ENCODE measurements around the gene CDC42SE2. TPM values are rescaled to one million over a fixed set of nuclear protein-coding genes. Genes with fewer than 3 reads are reported as not detected.
"Not testable (repeated sequence)": the region's sequence is repeated elsewhere in the genome, so short reads cannot be mapped to it uniquely, and the experiment has no call there.

CDC42SE2 gene
- total RNA-seq, 2 experiments from 2014 or later = 163 to 166 TPM

GRCh38 chr5:131303537-131303936 lies 39.7 kb downstream of the CDC42SE2 start:
- ChIA-PET POLR2A (interaction anchor here (1.0 to 1.4 kb wide), 2 partner anchors 13 to 18 kb away, joined by 3 read pairs; no protein-coding TSS in a partner anchor), CTCF (no interaction called here)
- Mint-ChIP-seq H3K4me3 (no peak overlapping the region), H3K27ac (no peak overlapping the region), H3K9me3 (peaks cover 7% of the 10 kb centered on the region), H3K27me3 (no peaks in the 10 kb centered on the region), H3K36me3 (ENCODE audit: low read depth) (peaks cover 70% of the 10 kb centered on the region), H3K4me1 (peaks cover 61% of the 10 kb centered on the region)
- DNase-seq = no peak

DNA sequence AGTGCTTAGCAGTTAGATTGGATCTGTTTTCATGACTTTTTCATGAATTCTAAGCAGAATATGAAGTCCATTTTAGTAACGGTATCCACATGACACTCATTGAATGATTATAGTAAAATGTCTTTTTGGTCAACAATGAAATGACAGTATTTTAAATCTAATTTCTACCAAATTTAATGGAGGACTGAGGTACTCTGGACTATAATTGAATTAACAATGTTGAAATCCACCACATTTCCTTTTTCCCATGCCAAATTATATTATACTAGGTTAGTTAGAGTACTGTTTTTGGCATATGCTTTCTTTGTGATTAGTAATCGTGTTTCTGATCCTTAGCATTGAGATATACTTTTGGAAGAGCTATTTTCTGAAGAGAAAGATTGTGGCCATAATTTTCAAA lies 40.6 kb downstream of the CDC42SE2 start:
- CTCF ChIA-PET = interaction anchor here (1.6 kb wide), 1 partner anchor 8 kb away, joined by 3 read pairs; no protein-coding TSS in a partner anchor
- no peak overlapping the region for H3K27ac Mint-ChIP-seq

GRCh38 chr5:131305138-131305689 lies 41.4 kb downstream of the CDC42SE2 start:
- CTCF ChIA-PET = interaction anchor here (0.6 to 1.6 kb wide), 2 partner anchors 9 to 58 kb away, joined by 3 read pairs; no protein-coding TSS in a partner anchor
- Mint-ChIP-seq H3K9me3 (peaks cover 7% of the 10 kb centered on the region), H3K27ac (no peak overlapping the region), H3K27me3 (no peaks in the 10 kb centered on the region), H3K4me1 (peaks cover 47% of the 10 kb centered on the region), H3K4me3 (no peak overlapping the region), H3K36me3 (ENCODE audit: low read depth) (peaks cover 54% of the 10 kb centered on the region)
- POLR2A ChIA-PET = interaction anchor here (0.9 to 1.2 kb wide), 4 partner anchors 9 to 140 kb away, joined by 3 to 4 read pairs (median 3); no protein-coding TSS in a partner anchor
- no peak for DNase-seq

More for the DNA sequence above, 40.6 kb downstream of the CDC42SE2 start:
- Mint-ChIP-seq H3K4me3 (no peak overlapping the region), H3K9me3 (peaks cover 7% of the 10 kb centered on the region), H3K36me3 (ENCODE audit: low read depth) (peaks cover 61% of the 10 kb centered on the region), H3K27me3 (no peaks in the 10 kb centered on the region), H3K4me1 (peaks cover 52% of the 10 kb centered on the region)
- no peak for DNase-seq
- POLR2A ChIA-PET = interaction anchor here (0.9 to 1.2 kb wide), 4 partner anchors 8 to 139 kb away, joined by 3 to 4 read pairs (median 3); no protein-coding TSS in a partner anchor

DNA sequence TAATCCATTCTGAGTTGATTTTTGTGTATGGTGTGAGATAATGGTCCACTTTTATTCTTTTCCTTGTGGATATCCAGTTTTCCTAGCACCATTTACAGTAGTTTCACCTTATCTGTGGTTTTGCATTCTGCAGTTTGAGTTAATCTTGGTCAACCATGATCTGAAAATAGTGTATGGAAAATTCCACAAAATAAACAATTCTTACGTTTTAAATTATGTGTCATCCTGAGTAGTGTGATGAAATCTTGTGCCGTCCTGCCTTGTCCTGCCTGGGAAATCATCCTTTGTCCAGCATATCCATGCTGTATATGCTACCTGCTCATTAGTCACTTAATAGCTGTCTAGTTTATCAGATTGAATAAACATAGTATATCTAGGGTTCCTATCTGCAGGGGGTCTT lies 42.1 kb downstream of the CDC42SE2 start:
- ChIA-PET POLR2A (interaction anchor here (1.0 kb wide), 1 partner anchor 18 kb away, joined by 3 read pairs; no protein-coding TSS in a partner anchor), CTCF (interaction anchor here (0.6 to 1.6 kb wide), 2 partner anchors 10 to 57 kb away, joined by 3 read pairs; no protein-coding TSS in a partner anchor)
- no peak overlapping the region for H3K27ac Mint-ChIP-seq
- H3K4me1 Mint-ChIP-seq = peaks cover 49% of the 10 kb centered on the region
- H3K4me3 Mint-ChIP-seq = no peak overlapping the region
- no peaks in the 10 kb centered on the region for H3K27me3 Mint-ChIP-seq
- no peak for DNase-seq
- H3K9me3 Mint-ChIP-seq = peaks cover 7% of the 10 kb centered on the region
- peaks cover 51% of the 10 kb centered on the region for H3K36me3 Mint-ChIP-seq (ENCODE audit: low read depth)

- H3K4me1 Mint-ChIP-seq = peaks cover 68% of the 10 kb centered on the region
- CTCF ChIA-PET, H3K27me3 Mint-ChIP-seq, H3K9me3 Mint-ChIP-seq: not testable (repeated sequence)
- peak overlapping the region; percentile 79 for H3K27ac Mint-ChIP-seq
- POLR2A ChIA-PET = interaction anchor here (0.8 to 2.2 kb wide), 5 partner anchors 17 to 91 kb away, joined by 3 to 7 read pairs (median 4); no protein-coding TSS in a partner anchor
- H3K4me3 Mint-ChIP-seq = peak overlapping the region; percentile 77
- H3K36me3 Mint-ChIP-seq (ENCODE audit: low read depth) = peaks cover 41% of the 10 kb centered on the region
- DNase-seq = peak; percentile 65
Measured at GRCh38 chr5:131312235-131312772, 48.5 kb downstream of the CDC42SE2 start.

- Mint-ChIP-seq H3K36me3 (ENCODE audit: low read depth) (peaks cover 58% of the 10 kb centered on the region), H3K27me3 (no peaks in the 10 kb centered on the region), H3K27ac (no peak overlapping the region), H3K9me3 (no peaks in the 10 kb centered on the region), H3K4me3 (no peak overlapping the region), H3K4me1 (peaks cover 74% of the 10 kb centered on the region)
- POLR2A ChIA-PET = no interaction called here
- CTCF ChIA-PET = interaction anchor here (1.2 kb wide), 1 partner anchor 62 kb away, joined by 3 read pairs; no protein-coding TSS in a partner anchor
- no peak for DNase-seq
Measured at GRCh38 chr5:131316026-131316425, 52.2 kb downstream of the CDC42SE2 start.

DNA sequence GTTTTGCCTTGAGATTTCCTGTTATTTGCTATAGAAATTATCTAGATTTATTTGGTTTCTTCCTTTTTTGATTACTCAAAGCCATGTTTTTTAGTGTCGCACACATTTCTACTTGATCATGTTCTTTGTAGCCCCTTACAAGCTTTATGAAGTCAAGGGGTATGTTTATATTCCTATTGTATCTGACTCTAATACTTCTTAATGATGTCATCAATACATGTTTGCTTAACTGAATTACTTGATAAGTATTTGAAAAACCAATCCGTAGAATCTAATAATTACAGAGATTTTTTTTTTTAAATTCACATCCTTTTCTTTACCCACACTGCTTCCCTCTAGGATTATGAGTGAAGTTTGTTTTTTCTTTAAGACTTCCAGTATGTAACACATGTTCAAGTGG lies 53.0 kb downstream of the CDC42SE2 start:
- CTCF ChIA-PET = no interaction called here
- no peak for DNase-seq
- POLR2A ChIA-PET = no interaction called here
- Mint-ChIP-seq H3K4me1 (peaks cover 75% of the 10 kb centered on the region), H3K36me3 (ENCODE audit: low read depth) (peaks cover 61% of the 10 kb centered on the region), H3K27me3 (no peaks in the 10 kb centered on the region), H3K27ac (no peak overlapping the region), H3K9me3 (no peaks in the 10 kb centered on the region), H3K4me3 (no peak overlapping the region)

GRCh38 chr5:131318455-131318854 lies 54.6 kb downstream of the CDC42SE2 start:
- Mint-ChIP-seq H3K4me3 (no peak overlapping the region), H3K36me3 (ENCODE audit: low read depth) (peaks cover 69% of the 10 kb centered on the region), H3K4me1 (peaks cover 73% of the 10 kb centered on the region), H3K9me3 (no peaks in the 10 kb centered on the region), H3K27me3 (no peaks in the 10 kb centered on the region), H3K27ac (no peak overlapping the region)
- ChIA-PET CTCF (no interaction called here), POLR2A (interaction anchor here (0.7 to 2.0 kb wide), 3 partner anchors 11 to 55 kb away, joined by 3 to 5 read pairs (median 4); partner anchors contain the start of gene CDC42SE2)
- DNase-seq = no peak

DNA sequence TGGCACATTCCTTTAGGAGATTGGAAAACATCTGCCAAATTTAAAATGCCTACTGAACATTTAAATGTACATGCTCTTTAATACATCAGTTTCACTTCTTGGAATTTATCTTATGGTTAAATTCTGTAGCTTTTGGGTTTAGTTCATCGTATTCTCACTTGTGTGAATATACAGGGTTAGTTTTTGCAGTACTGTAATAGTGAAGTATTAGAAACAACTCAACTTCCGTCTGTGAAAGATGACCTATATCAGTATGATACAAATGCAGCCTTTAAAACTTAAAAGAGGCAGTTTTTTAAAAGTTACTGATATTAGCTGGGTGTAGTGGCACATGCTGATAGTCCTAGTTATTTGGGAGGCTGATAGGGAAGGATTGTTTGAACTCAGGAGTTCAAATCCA lies 57.2 kb downstream of the CDC42SE2 start:
- ChIA-PET CTCF (interaction anchor here (0.8 kb wide), 1 partner anchor 157 kb away, joined by 3 read pairs; no protein-coding TSS in a partner anchor), POLR2A (interaction anchor here (0.8 to 2.7 kb wide), 6 partner anchors 35 to 151 kb away, joined by 3 to 10 read pairs (median 4); partner anchors contain the start of gene CDC42SE2)
- DNase-seq = no peak
- H3K27me3 Mint-ChIP-seq = no peaks in the 10 kb centered on the region
- peaks cover 63% of the 10 kb centered on the region for H3K36me3 Mint-ChIP-seq (ENCODE audit: low read depth)
- peaks cover 67% of the 10 kb centered on the region for H3K4me1 Mint-ChIP-seq
- peak overlapping the region; percentile 34 for H3K27ac Mint-ChIP-seq
- H3K9me3 Mint-ChIP-seq = no peaks in the 10 kb centered on the region
- H3K4me3 Mint-ChIP-seq = no peak overlapping the region

GRCh38 chr5:131322926-131323325 lies 59.1 kb downstream of the CDC42SE2 start:
- Mint-ChIP-seq H3K4me3 (peak overlapping the region; percentile 12), H3K27me3 (no peaks in the 10 kb centered on the region), H3K36me3 (ENCODE audit: low read depth) (peaks cover 60% of the 10 kb centered on the region), H3K27ac (peak overlapping the region; percentile 63), H3K9me3 (no peaks in the 10 kb centered on the region), H3K4me1 (peaks cover 70% of the 10 kb centered on the region)
- ChIA-PET CTCF (interaction anchor here (0.7 to 2.4 kb wide), 2 partner anchors 56 to 59 kb away, joined by 3 to 7 read pairs; no protein-coding TSS in a partner anchor), POLR2A (interaction anchor here (2.7 kb wide), 1 partner anchor 58 kb away, joined by 10 read pairs; the partner anchor contains the start of gene CDC42SE2)
- DNase-seq = no peak

GRCh38 chr5:131323378-131323777 lies 59.5 kb downstream of the CDC42SE2 start:
- CTCF ChIA-PET = interaction anchor here (0.7 to 2.4 kb wide), 2 partner anchors 56 to 59 kb away, joined by 3 to 7 read pairs; no protein-coding TSS in a partner anchor

GRCh38 chr5:131324303-131324702 lies 60.5 kb downstream of the CDC42SE2 start:
- Mint-ChIP-seq H3K27me3 (no peaks in the 10 kb centered on the region), H3K4me1 (peaks cover 78% of the 10 kb centered on the region), H3K4me3 (no peak overlapping the region), H3K9me3 (no peaks in the 10 kb centered on the region), H3K36me3 (ENCODE audit: low read depth) (peaks cover 58% of the 10 kb centered on the region), H3K27ac (no peak overlapping the region)
- DNase-seq = no peak
- ChIA-PET CTCF (interaction anchor here (2.4 kb wide), 1 partner anchor 58 kb away, joined by 7 read pairs; no protein-coding TSS in a partner anchor), POLR2A (interaction anchor here (1.3 kb wide), 1 partner anchor 18 kb away, joined by 3 read pairs; no protein-coding TSS in a partner anchor)

More at GRCh38 chr5:131323378-131323777, 59.5 kb downstream of the CDC42SE2 start:
- Mint-ChIP-seq H3K4me1 (peaks cover 74% of the 10 kb centered on the region), H3K9me3 (no peaks in the 10 kb centered on the region), H3K4me3 (no peak overlapping the region), H3K36me3 (ENCODE audit: low read depth) (peaks cover 58% of the 10 kb centered on the region), H3K27me3 (no peaks in the 10 kb centered on the region), H3K27ac (no peak overlapping the region)
- POLR2A ChIA-PET = no interaction called here
- DNase-seq = no peak

All from activated CD4-positive, alpha-beta memory T cell treated with anti-CD3 and anti-CD28 coated beads, Interleukin-2, amount 10 ng/mL, durations not matched to agents 7 days and 5 days (primary cell).